Peyer's patch (tissue), 4 donors: ENCODE measurements around the gene SEPTIN12.
A peak's percentile ranks its signal among the peaks of the same experiment; 100 is the strongest.

Experiments
- CTCF ChIP-seq, 6 experiments: fragments of 450-650 bp in 4 of 6; fragments of 200-600 bp in 2 of 6; sonication (generic) in 1 of 6; IDR thresholded peaks; one replicate each; pipeline ENCODE4 v1.5.1; 2017 to 2019; ENCODE audit warnings: antibody characterized with exemption in 6 of 6, mild to moderate bottlenecking in 3 of 6, moderate library complexity in 1 of 6
- POLR2A ChIP-seq, 2 donors: fragments of 450-650 bp; IDR thresholded peaks; one replicate each; pipeline ENCODE4 v1.5.1; 2017; ENCODE audit warnings: antibody characterized with exemption in 2 of 2, mild to moderate bottlenecking in 2 of 2, moderate library complexity in 2 of 2

- TF ChIP-seq CTCF (IDR thresholded peaks at IDR 0.05) (no peak), POLR2A (IDR thresholded peaks at IDR 0.05) (peak; percentile 80 to 86)
Observed at GRCh38 chr16:4801962-4802658, 14.0 kb upstream of the SEPTIN12 start, which contains the start of gene ROGDI.
